GM23338 (cell line): Measurements from ENCODE around the gene S100A7A. TPM values are rescaled to one million over a fixed set of nuclear protein-coding genes. Genes with fewer than 3 reads are reported as not detected.

Experiments
- ATAC-seq: fragments of 200-7000 bp; cut with Tn5 transposase; 3 replicates; pipeline ENCODE4 v1.9.1; 2020
- DNase-seq: peaks from one replicate; pipeline ENCODE4 v3.0.0-alpha.2; 2015; ENCODE audit warnings: low spot score
- H2AFZ ChIP-seq: fragments of 200-600 bp; sonication (generic); 2 replicates; pipeline ENCODE4 v1.8.0; 2016; ENCODE audit warnings: antibody characterized with exemption, mild to moderate bottlenecking, moderate library complexity
- H3F3A ChIP-seq: fragments of 200-600 bp; sonication (generic); replicated peaks from 2 replicates; pipeline ENCODE4 v1.8.0; 2017; ENCODE audit warnings: antibody characterized with exemption, mixed run types, low read depth
- H3K27ac ChIP-seq: fragments of 200-600 bp; sonication (generic); 2 replicates; pipeline ENCODE4 v1.6.1; 2016; ENCODE audit warnings: low read depth
- H3K27me3 ChIP-seq: fragments of 200-600 bp; sonication (generic); 2 replicates; pipeline ENCODE4 v1.8.0; 2016; ENCODE audit warnings: mild to moderate bottlenecking, mixed run types, moderate library complexity; ENCODE audit not compliant: insufficient read depth
- H3K36me3 ChIP-seq: fragments of 200-600 bp; sonication (generic); 2 replicates; pipeline ENCODE4 v1.8.0; 2016; ENCODE audit warnings: mild to moderate bottlenecking; ENCODE audit not compliant: insufficient read depth
- H3K4me1 ChIP-seq: fragments of 200-600 bp; sonication (generic); 2 replicates; pipeline ENCODE4 v1.8.0; 2016; ENCODE audit warnings: mild to moderate bottlenecking, moderate library complexity; ENCODE audit not compliant: insufficient read depth
- H3K4me2 ChIP-seq: fragments of 200-600 bp; sonication (generic); 2 replicates; pipeline ENCODE4 v1.7.1; 2017; ENCODE audit warnings: mixed run types
- H3K4me3 ChIP-seq: fragments of 200-600 bp; sonication (generic); 2 replicates; pipeline ENCODE4 v1.6.1; 2016; ENCODE audit warnings: mixed run types
- H3K79me2 ChIP-seq: fragments of 200-600 bp; sonication (generic); replicated peaks from 2 replicates; pipeline ENCODE4 v1.8.0; 2017; ENCODE audit warnings: mild to moderate bottlenecking; ENCODE audit not compliant: insufficient read depth
- H3K9me2 ChIP-seq: fragments of 200-600 bp; sonication (generic); 2 replicates; pipeline ENCODE4 v1.8.0; 2017; ENCODE audit not compliant: insufficient read depth
- H4K20me1 ChIP-seq: fragments of 200-600 bp; sonication (generic); replicated peaks from 2 replicates; pipeline ENCODE4 v1.8.0; 2017; ENCODE audit warnings: mild to moderate bottlenecking; ENCODE audit not compliant: insufficient read depth
- H3K27ac Mint-ChIP-seq: 2 replicates; pipeline ENCODE4 v1.8.0; 2020; ENCODE audit warnings: inconsistent platforms, mild to moderate bottlenecking, moderate library complexity, mixed read lengths
- H3K27me3 Mint-ChIP-seq: 3 replicates; pipeline ENCODE4 v1.8.0; 2022; ENCODE audit warnings: low read depth, mild to moderate bottlenecking, moderate library complexity, mixed read lengths, inconsistent platforms; ENCODE audit not compliant: insufficient read depth, poor library complexity
- H3K36me3 Mint-ChIP-seq: 3 replicates; pipeline ENCODE4 v1.8.0; 2021; ENCODE audit warnings: low read depth, mild to moderate bottlenecking, inconsistent platforms, moderate library complexity, mixed read lengths
- H3K4me1 Mint-ChIP-seq: 3 replicates; pipeline ENCODE4 v1.8.0; 2020; ENCODE audit warnings: mild to moderate bottlenecking, inconsistent platforms, mixed read lengths
- H3K4me3 Mint-ChIP-seq: 3 replicates; pipeline ENCODE4 v1.8.0; 2021; ENCODE audit warnings: moderate library complexity, mild to moderate bottlenecking, inconsistent platforms, mixed read lengths
- H3K9me3 Mint-ChIP-seq: 3 replicates; pipeline ENCODE4 v1.8.0; 2020; ENCODE audit warnings: moderate library complexity, mild to moderate bottlenecking, inconsistent platforms, mixed read lengths
- CREB1 ChIP-seq: fragments of 250-450 bp; sonication (Bioruptor Pico); IDR thresholded peaks from 2 replicates; pipeline ENCODE4 v1.5.0; 2020; ENCODE audit warnings: low read depth, mild to moderate bottlenecking, moderate library complexity
- CTCF ChIP-seq, 2 experiments: fragments of 200-600 bp in 1 of 2; sonication (generic) in 1 of 2; conservative IDR thresholded peaks; 2 replicates each; pipeline versions ENCODE4 v1.5.1 to v1.6.1; 2016 to 2017; ENCODE audit warnings: antibody characterized with exemption in 2 of 2, low read depth in 2 of 2, mild to moderate bottlenecking in 2 of 2, moderate library complexity in 1 of 2
- EZH2 ChIP-seq: fragments of 200-600 bp; sonication (generic); IDR thresholded peaks from one replicate; pipeline ENCODE4 v1.8.0; 2017; ENCODE audit warnings: antibody characterized with exemption, mild to moderate bottlenecking, low read depth; ENCODE audit not compliant: unreplicated experiment
- EZH2phosphoT487 ChIP-seq: fragments of 200-600 bp; sonication (generic); IDR thresholded peaks from one replicate; pipeline ENCODE4 v1.8.1; 2018; ENCODE audit warnings: antibody characterized with exemption; ENCODE audit not compliant: unreplicated experiment
- POLR2AphosphoS5 ChIP-seq: IDR thresholded peaks from 2 replicates; pipeline ENCODE4 v1.6.1; 2016; ENCODE audit warnings: antibody characterized with exemption, low read depth
- STAT1 ChIP-seq: IDR thresholded peaks from one replicate; pipeline ENCODE4 v1.6.1; 2016; ENCODE audit warnings: antibody characterized with exemption; ENCODE audit not compliant: unreplicated experiment
- ZNF114 ChIP-seq: fragments of 250-450 bp; sonication (Bioruptor Pico); IDR thresholded peaks from 2 replicates; pipeline ENCODE4 v1.5.0; 2020; ENCODE audit warnings: mild to moderate bottlenecking, moderate library complexity
- ZNF331 ChIP-seq: fragments of 250-450 bp; sonication (Bioruptor Pico); IDR thresholded peaks from 2 replicates; pipeline ENCODE4 v1.5.0; 2020; ENCODE audit warnings: low read depth, mild to moderate bottlenecking, moderate library complexity
- ZNF462 ChIP-seq: fragments of 250-450 bp; sonication (Bioruptor Pico); IDR thresholded peaks from 2 replicates; pipeline ENCODE4 v1.5.0; 2020; ENCODE audit warnings: mild to moderate bottlenecking, moderate library complexity
- polyA plus RNA-seq: library from polyadenylated mRNA; unstranded; fragments of >200 nt; fragmentation: Nextera tagmentation; extraction: Ambion mirVana; gene quantifications from 2 replicates; pipeline ENCODE4 v1.2.1, GENCODE V29; 2016
- total RNA-seq: library from RNA; depleted of rRNA; stranded (reverse); fragments of >200 nt; shearing (Covaris generic); gene quantifications from 2 replicates; pipeline ENCODE4 v1.2.3, GENCODE V29; 2014

The S100A7A gene
- total and polyA plus RNA-seq, 2 experiments from 2014 or later: not detected

- TF ChIP-seq CREB1 (CRISPR knock-in tag) (no peak), STAT1 (no peak), ZNF114 (CRISPR knock-in tag) (no peak), EZH2phosphoT487 (no peak), CTCF (conservative IDR thresholded peaks at IDR 0.05; ENCODE audit: low read depth in 2 of 2) (no peak), EZH2 (no peak)
Observed at GRCh38 chr1:153401461-153401860, 14.9 kb upstream of the S100A7A start (continued).

- ATAC-seq: no peak
- Histone ChIP-seq H3K4me2 (no peak overlapping the region), H3K4me1 (no peaks in the 10 kb centered on the region), H3K27ac (no peak overlapping the region), H3F3A (no peaks in the 10 kb centered on the region), H3K4me3 (no peak overlapping the region), H3K9me2 (0 out of 2 replicates have a peak, but pooled peaks cover 3% of the 10 kb centered on the region), H3K27me3 (peaks cover 9% of the 10 kb centered on the region; the same call in 1 of the 2 replicates), H2AFZ (no peak overlapping the region), H4K20me1 (no peaks in the 10 kb centered on the region), H3K79me2 (no peaks in the 10 kb centered on the region), H3K36me3 (no peaks in the 10 kb centered on the region)
- Mint-ChIP-seq H3K4me3 (no peak overlapping the region), H3K9me3 (peaks cover 7% of the 10 kb centered on the region), H3K27ac (no peak overlapping the region), H3K36me3 (peaks cover 2% of the 10 kb centered on the region), H3K4me1 (peaks cover 13% of the 10 kb centered on the region), H3K27me3 (peaks cover 21% of the 10 kb centered on the region)
- no peak for DNase-seq
- TF ChIP-seq ZNF462 (CRISPR knock-in tag) (no peak), POLR2AphosphoS5 (no peak), STAT1 (no peak), ZNF331 (no peak), CTCF (conservative IDR thresholded peaks at IDR 0.05; ENCODE audit: low read depth in 2 of 2) (no peak)
Observed at GRCh38 chr1:153402226-153402625, 14.1 kb upstream of the S100A7A start.
